ENCODE measurements around the gene MUS81.

GRCh38 chr11:65903715-65904114 lies 43.5 kb downstream of the MUS81 start:
- TF ChIP-seq EZH2phosphoT487 (IDR thresholded peaks at IDR 0.05; ENCODE audit: borderline replicate concordance, low read depth, low read length) (no peak), CTCF (conservative IDR thresholded peaks at IDR 0.05; ENCODE audit: low read length) (no peak)
